Measurements from ENCODE around the gene PPM1L. TPM values are rescaled to one million over a fixed set of nuclear protein-coding genes. Genes with fewer than 3 reads are reported as not detected.
A peak's percentile ranks its signal among the peaks of the same experiment; 100 is the strongest.

The PPM1L gene
- total and polyA plus RNA-seq, 2 donors (not counting 1 experiment from before 2014, with no cell fraction given) = 0.33 to 2.5 TPM

DNA sequence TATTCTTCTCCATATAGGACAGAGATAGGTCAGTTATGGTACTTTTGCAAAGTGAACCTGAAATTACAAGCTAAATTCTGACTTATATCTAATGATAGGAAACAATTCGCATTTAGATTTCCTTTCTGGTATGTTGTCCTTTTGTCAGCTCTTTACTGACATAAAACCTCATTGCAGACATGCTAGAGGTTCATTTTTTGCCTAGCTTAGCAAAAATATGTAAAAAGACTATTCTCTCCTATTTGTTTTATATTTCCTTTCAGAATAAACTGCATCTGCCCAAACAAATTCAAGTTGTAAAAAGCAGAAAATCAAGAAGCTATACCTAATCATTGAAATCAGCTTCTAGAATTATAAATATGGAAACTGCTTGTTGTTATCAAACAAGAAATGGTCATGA lies 168.7 kb downstream of the PPM1L start:
- H3K9me3 ChIP-seq (ENCODE audit: control insufficient read depth, insufficient read depth, low read depth, low read length) = no peaks in the 10 kb centered on the region
- H3K27ac ChIP-seq (ENCODE audit: insufficient read depth, low read length) = no peak overlapping the region
- H3K4me3 ChIP-seq (replicated peaks in 1 of 4; ENCODE audit: control extremely low read depth in 1 of 4, insufficient read depth in 1 of 4, low read depth in 3 of 4, low read length in 4 of 4) = no peak overlapping the region
- no peaks in the 10 kb centered on the region for H3K36me3 ChIP-seq (ENCODE audit: control insufficient read depth, insufficient read depth, low read length)
- no peak overlapping the region for H3K9ac ChIP-seq (ENCODE audit: insufficient read depth, low read length)
- no peak overlapping the region for H3K4me2 ChIP-seq (ENCODE audit: extremely low read depth, insufficient read depth, low read length)
- H3K79me2 ChIP-seq (ENCODE audit: control insufficient read depth, insufficient read depth, low read length) = no peaks in the 10 kb centered on the region
- no peaks in the 10 kb centered on the region for H3K4me1 ChIP-seq (ENCODE audit: control insufficient read depth, extremely low read depth, insufficient read depth, low read length)
- TF ChIP-seq, protein P1, sequence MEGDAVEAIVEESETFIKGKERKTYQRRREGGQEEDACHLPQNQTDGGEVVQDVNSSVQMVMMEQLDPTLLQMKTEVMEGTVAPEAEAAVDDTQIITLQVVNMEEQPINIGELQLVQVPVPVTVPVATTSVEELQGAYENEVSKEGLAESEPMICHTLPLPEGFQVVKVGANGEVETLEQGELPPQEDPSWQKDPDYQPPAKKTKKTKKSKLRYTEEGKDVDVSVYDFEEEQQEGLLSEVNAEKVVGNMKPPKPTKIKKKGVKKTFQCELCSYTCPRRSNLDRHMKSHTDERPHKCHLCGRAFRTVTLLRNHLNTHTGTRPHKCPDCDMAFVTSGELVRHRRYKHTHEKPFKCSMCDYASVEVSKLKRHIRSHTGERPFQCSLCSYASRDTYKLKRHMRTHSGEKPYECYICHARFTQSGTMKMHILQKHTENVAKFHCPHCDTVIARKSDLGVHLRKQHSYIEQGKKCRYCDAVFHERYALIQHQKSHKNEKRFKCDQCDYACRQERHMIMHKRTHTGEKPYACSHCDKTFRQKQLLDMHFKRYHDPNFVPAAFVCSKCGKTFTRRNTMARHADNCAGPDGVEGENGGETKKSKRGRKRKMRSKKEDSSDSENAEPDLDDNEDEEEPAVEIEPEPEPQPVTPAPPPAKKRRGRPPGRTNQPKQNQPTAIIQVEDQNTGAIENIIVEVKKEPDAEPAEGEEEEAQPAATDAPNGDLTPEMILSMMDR (conservative IDR thresholded peaks at IDR 0.05 in 1 of 2, IDR thresholded peaks at IDR 0.05 in 1 of 2; ENCODE audit: low read depth in 1 of 2, low read length in 2 of 2) = no peak
- TF ChIP-seq EZH2 (IDR thresholded peaks at IDR 0.05; ENCODE audit: low read length, missing control alignments) = no peak
- DNase-seq (ENCODE audit: low read depth in 2 of 2) = no peak
- H3K27me3 ChIP-seq (ENCODE audit: control insufficient read depth, insufficient read depth, low read length) = no peaks in the 10 kb centered on the region
- no peak overlapping the region for H2AFZ ChIP-seq (ENCODE audit: low read length)
- no peaks in the 10 kb centered on the region for H4K20me1 ChIP-seq (ENCODE audit: control insufficient read depth, extremely low read depth, insufficient read depth, low read length)

DNA sequence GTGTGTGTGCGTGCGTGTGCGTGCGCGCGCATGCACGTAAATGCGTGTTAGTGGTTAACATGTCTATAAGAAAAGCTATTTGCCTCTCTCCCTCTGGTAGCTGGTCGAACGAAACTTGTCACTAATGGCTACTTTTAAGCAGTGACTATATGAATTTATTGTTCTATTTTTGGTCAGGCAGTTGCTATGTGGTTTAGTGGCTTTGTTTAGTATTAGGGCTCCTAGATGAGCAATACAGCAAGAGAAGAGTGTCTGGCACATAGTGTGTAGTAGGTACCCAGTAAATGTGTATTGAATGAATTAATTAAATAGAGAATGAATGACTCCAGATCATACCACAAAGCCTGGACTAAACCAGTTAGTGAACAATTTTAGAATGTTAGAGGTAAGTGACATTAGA lies 171.6 kb downstream of the PPM1L start:
- H3K27ac ChIP-seq (ENCODE audit: insufficient read depth, low read length) = no peak overlapping the region
- no peak overlapping the region for H3K4me3 ChIP-seq (replicated peaks in 1 of 4; ENCODE audit: control extremely low read depth in 1 of 4, insufficient read depth in 1 of 4, low read depth in 3 of 4, low read length in 4 of 4)
- peaks cover 4% of the 10 kb centered on the region for H3K4me1 ChIP-seq (ENCODE audit: control insufficient read depth, extremely low read depth, insufficient read depth, low read length)
- H2AFZ ChIP-seq (ENCODE audit: low read length) = no peak overlapping the region
- H3K9ac ChIP-seq (ENCODE audit: insufficient read depth, low read length) = no peak overlapping the region
- DNase-seq (ENCODE audit: low read depth in 2 of 2) = no peak
- H3K36me3 ChIP-seq (ENCODE audit: control insufficient read depth, insufficient read depth, low read length) = no peaks in the 10 kb centered on the region
- no peaks in the 10 kb centered on the region for H3K27me3 ChIP-seq (ENCODE audit: control insufficient read depth, insufficient read depth, low read length)
- no peak overlapping the region for H3K4me2 ChIP-seq (ENCODE audit: extremely low read depth, insufficient read depth, low read length)
- TF ChIP-seq, protein P1 (conservative IDR thresholded peaks at IDR 0.05 in 1 of 2, IDR thresholded peaks at IDR 0.05 in 1 of 2; ENCODE audit: low read depth in 1 of 2, low read length in 2 of 2) = no peak
- no peak for TF ChIP-seq EZH2 (IDR thresholded peaks at IDR 0.05; ENCODE audit: low read length, missing control alignments)
- no peaks in the 10 kb centered on the region for H3K79me2 ChIP-seq (ENCODE audit: control insufficient read depth, insufficient read depth, low read length)
- H3K9me3 ChIP-seq (ENCODE audit: control insufficient read depth, insufficient read depth, low read depth, low read length) = no peaks in the 10 kb centered on the region
- no peaks in the 10 kb centered on the region for H4K20me1 ChIP-seq (ENCODE audit: control insufficient read depth, extremely low read depth, insufficient read depth, low read length)

DNA sequence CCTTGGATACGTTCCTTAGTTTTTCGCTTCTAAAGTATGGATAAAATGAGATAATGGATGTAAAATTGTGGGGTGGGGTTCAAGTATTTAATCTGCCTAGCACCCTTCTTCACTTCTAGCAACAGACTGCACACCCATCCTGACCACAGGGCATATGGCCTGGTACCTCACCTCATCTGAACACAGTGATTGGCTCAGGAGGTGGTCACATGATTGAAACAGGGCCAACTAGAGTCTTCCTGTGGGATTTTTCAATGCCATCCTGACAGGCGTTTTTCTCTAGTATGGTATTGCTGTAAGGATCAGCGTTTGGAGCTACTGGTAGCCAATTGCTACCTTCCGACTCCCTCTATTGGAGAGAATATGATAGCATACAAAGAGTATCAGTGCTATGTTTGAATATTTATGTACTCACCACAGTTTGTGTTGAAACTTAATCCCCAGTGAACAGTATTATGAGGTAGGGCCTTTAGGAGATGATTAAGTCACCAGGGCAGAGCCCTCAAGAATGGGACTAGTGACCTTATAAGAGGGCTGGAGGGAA lies 172.2 kb downstream of the PPM1L start:
- Histone ChIP-seq H4K20me1 (ENCODE audit: control insufficient read depth, extremely low read depth, insufficient read depth, low read length) (no peaks in the 10 kb centered on the region), H3K4me2 (ENCODE audit: extremely low read depth, insufficient read depth, low read length) (no peak overlapping the region), H3K4me3 (replicated peaks in 1 of 4; ENCODE audit: control extremely low read depth in 1 of 4, insufficient read depth in 1 of 4, low read depth in 3 of 4, low read length in 4 of 4) (no peak overlapping the region), H2AFZ (ENCODE audit: low read length) (no peak overlapping the region), H3K36me3 (ENCODE audit: control insufficient read depth, insufficient read depth, low read length) (no peaks in the 10 kb centered on the region), H3K4me1 (ENCODE audit: control insufficient read depth, extremely low read depth, insufficient read depth, low read length) (peaks cover 4% of the 10 kb centered on the region), H3K27me3 (ENCODE audit: control insufficient read depth, insufficient read depth, low read length) (no peaks in the 10 kb centered on the region), H3K9me3 (ENCODE audit: control insufficient read depth, insufficient read depth, low read depth, low read length) (no peaks in the 10 kb centered on the region), H3K79me2 (ENCODE audit: control insufficient read depth, insufficient read depth, low read length) (no peaks in the 10 kb centered on the region), H3K27ac (ENCODE audit: insufficient read depth, low read length) (no peak overlapping the region), H3K9ac (ENCODE audit: insufficient read depth, low read length) (no peak overlapping the region)
- no peak for DNase-seq (ENCODE audit: low read depth in 2 of 2)
- TF ChIP-seq, protein P1 (conservative IDR thresholded peaks at IDR 0.05 in 1 of 2, IDR thresholded peaks at IDR 0.05 in 1 of 2; ENCODE audit: low read depth in 1 of 2, low read length in 2 of 2) = peak in 1 of 2 donors; percentile 27
- TF ChIP-seq EZH2 (IDR thresholded peaks at IDR 0.05; ENCODE audit: low read length, missing control alignments) = no peak
